ENCODE measurements around the gene JAK3.
"Not testable (repeated sequence)": the region's sequence is repeated elsewhere in the genome, so short reads cannot be mapped to it uniquely, and the experiment has no call there.

The JAK3 gene
- 256 to 377 reads per million in 2 donors for total RNA-seq

- DNase-seq = peak; percentile 63 to 93 (median 86)
Measured at GRCh38 chr19:17847538-17848366, at the start of gene JAK3. Gene JAK3, minus strand, starts transcription at chr19:17847982. Its CDS starts 3,565 bp downstream, at chr19:17844417.

DNA sequence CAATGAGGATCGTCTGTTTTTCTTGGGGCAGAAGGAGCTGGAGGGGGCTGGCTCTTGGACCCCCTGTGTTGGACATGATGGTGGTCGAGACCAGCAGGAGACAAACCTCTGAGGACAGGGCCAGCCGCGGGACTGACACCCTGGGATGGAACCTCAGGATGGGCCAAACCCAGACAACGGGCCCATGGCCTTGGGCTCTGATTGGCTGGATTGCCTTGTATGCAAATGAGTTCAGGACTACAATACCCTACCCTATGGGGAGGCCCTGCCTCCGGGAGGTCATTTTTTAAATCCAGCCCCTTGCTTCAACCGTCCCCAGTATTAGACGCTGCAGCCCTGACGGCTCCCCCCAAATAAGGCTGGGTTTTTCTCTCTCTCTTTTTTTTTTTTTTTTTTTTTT, 46.0 kb upstream of the JAK3 start:
- DNase-seq = no peak

DNA sequence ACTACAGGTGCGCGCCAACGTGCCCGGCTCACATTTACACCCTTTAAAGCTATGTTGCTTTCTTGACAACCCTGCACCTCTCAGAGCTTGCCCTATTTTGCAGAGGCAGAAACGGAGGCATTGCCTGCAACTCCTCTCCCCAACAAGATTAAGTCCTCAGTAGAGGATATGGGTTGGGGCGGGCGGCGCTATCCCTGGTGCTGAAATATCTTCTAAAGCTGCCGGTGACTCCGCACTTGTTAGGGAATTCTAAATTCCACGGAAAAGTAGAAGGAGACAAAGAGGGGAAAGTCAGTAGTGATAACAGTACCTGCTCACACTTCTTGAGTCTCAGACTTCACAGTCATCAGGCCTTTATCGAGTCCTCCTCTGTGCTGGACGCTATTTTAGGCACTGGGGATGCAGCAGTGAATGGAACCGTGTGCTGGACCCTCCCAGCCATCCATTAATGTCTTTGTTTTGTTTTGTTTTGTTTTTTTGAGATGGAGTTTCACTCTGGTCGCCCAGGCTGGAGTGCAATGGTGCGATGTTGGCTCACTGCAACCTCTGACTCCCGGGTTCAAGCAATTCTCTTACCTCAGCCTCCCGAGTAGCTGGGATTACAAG, 41.9 kb upstream of the JAK3 start:
- DNase-seq = no peak

DNA sequence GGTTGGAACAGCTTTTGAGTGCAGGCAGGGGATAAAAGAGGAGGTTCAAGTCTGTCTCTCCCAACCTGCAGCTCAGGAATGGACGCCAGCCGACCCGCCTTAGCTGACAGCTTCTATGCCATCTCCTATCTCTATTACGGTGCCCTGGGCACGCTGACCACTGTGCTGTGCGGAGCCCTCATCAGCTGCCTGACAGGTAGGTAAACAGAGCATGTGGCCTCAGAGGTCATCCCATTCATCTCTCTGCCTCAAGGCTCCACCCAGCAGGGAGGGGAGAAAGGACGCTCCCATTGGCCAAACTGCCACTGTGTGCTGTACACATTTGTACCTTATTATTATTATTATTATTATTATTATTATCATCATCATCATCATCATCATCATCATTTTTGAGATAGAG, 40.5 kb upstream of the JAK3 start:
- no peak for DNase-seq

DNA sequence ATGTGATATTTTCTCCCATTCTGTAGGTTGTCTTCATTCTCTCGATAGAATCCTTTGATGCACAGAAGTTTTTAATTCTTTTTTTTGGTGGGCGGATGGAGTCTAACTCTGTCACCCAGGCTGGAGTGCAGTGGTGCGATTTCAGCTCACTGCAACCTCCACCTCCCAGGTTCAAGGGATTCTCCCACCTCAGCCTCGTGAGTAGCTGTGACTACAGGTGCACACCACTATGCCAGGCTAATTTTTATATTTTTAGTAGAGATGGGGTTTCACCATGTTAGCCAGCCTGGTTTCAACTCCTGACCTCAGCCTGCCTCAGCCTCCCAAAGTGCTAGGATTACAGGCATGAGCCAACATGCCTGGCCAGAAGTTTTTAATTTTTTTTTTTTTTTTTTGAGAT, 39.4 kb upstream of the JAK3 start:
- not testable (repeated sequence) for DNase-seq

DNA sequence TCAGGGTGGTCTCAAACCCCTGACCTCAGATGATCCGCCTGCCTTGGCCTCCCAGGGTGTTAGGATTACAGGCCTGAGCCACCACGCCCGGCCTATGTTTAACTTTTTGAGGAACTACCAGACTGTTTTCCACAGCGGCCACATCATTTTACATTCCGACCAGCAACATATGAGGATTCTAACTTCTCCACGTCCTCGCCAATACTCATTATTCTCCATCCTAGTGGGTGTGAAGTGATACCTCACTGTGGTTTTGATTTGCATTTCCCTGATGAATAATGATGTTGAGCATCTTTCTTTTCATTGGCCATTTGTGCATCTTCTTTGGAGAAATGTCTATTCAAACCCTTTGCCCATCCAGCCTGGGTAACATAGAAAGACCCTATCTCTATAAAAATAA, 38.7 kb upstream of the JAK3 start:
- no peak for DNase-seq

- DNase-seq = no peak
Measured at GRCh38 chr19:17883627-17884410, 36.0 kb upstream of the JAK3 start.

- no peak for DNase-seq
Measured at GRCh38 chr19:17881701-17882100, 33.9 kb upstream of the JAK3 start.

- no peak for DNase-seq
Measured at GRCh38 chr19:17879466-17879865, 31.7 kb upstream of the JAK3 start.

DNA sequence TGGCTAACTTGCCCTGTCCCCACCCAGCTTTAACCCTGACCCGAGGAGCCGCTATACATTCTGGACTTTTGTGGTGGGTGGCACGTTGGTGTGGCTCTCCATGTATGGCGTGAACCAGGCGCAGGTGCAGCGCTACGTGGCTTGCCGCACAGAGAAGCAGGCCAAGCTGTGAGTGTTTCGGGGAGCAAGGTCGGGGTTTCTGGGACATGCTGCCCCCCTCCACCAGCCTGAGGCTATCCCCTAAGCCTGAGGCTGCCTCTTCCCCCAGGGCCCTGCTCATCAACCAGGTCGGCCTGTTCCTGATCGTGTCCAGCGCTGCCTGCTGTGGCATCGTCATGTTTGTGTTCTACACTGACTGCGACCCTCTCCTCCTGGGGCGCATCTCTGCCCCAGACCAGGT, 29.9 kb upstream of the JAK3 start:
- no peak for DNase-seq

DNA sequence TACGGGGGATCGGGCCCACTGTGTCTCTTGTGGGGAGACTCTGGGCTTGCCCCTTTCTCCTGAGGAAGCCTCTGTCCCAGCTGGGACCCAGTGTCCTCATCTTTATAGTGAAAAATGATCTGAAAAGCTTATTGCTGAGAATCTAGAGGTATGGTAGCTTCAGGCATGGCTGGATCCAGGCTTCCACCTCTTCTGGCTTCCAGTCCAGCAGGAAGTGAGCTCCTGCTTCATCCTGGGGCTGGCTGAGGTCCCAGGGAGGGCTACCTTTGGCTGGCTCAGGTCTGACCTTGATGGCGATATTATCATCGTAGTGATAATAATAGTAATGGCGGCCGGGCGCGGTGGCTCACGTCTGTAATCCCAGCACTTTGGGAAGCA, 27.0 kb upstream of the JAK3 start:
- no peak for DNase-seq

GRCh38 chr19:17873786-17874757, 26.3 kb upstream of the JAK3 start:
- peak; percentile 50 to 77 (median 58) for DNase-seq

GRCh38 chr19:17872251-17873001, 24.6 kb upstream of the JAK3 start:
- peak in 2 of 5 experiments; percentile 16 to 68 for DNase-seq

GRCh38 chr19:17871878-17872250, 24.1 kb upstream of the JAK3 start, which contains the start of gene SLC5A5:
Gene SLC5A5, plus strand, starts transcription at chr19:17871945. Its CDS starts 375 bp downstream, at chr19:17872320.
- peak in 1 of 5 experiments; percentile 36 for DNase-seq

GRCh38 chr19:17871032-17871877, 23.5 kb upstream of the JAK3 start:
- DNase-seq = no peak

DNA sequence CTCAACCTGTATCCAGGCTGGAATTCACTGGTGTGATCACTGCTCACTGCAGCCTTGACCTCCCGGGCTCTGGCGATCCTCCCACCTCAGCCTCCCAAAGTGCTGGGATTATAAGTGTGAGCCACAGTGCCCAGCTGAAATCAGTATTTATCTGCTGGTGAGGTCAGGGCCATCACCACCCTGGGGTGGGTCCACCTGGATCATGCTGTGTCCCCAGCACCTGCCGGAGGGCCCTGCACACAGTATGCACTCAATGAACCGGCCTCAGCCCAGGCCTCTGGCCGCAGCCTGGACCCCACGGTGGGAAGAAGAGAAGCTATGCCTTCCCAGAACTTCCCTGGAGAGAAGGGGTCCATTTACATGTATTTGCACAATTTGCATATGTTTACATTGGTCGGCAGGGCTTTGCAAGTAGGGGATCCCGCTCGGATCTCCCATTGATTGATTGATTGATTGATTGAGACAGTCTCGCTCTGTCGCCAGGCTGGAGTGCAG, 21.4 kb upstream of the JAK3 start:
- DNase-seq = no peak

DNA sequence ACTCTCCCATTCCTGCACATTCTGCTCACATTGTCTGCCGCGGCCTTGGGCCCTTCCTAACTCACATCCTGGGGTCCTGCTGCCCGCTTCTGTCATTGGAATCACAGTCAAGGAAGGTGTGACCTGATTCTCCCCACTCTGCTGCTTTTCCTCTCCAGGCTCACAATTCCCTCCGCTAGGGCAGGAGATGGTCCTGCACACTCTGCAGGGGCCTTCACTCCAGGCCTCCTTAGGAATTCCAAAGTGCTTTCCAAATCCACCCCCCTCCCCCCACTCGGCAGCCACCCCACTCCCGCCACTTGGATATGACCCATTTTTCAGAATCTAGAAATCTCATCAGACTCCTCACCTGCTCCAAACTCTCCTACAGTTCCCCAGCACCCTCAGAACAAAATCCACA, 20.9 kb upstream of the JAK3 start:
- DNase-seq = no peak

GRCh38 chr19:17866964-17867486, 19.2 kb upstream of the JAK3 start:
- no peak for DNase-seq

GRCh38 chr19:17866312-17866963, 18.7 kb upstream of the JAK3 start:
- DNase-seq = no peak
